GM19099 (cell line): ENCODE results near the gene CDH4.

ENCODE experiments used
- POLR2A ChIP-seq: IDR thresholded peaks from 3 replicates; pipeline ENCODE4 v1.6.1; 2011; ENCODE audit warnings: low read depth; ENCODE audit not compliant: insufficient read length; ENCODE audit errors: extremely low read depth

Gene CDH4

DNA sequence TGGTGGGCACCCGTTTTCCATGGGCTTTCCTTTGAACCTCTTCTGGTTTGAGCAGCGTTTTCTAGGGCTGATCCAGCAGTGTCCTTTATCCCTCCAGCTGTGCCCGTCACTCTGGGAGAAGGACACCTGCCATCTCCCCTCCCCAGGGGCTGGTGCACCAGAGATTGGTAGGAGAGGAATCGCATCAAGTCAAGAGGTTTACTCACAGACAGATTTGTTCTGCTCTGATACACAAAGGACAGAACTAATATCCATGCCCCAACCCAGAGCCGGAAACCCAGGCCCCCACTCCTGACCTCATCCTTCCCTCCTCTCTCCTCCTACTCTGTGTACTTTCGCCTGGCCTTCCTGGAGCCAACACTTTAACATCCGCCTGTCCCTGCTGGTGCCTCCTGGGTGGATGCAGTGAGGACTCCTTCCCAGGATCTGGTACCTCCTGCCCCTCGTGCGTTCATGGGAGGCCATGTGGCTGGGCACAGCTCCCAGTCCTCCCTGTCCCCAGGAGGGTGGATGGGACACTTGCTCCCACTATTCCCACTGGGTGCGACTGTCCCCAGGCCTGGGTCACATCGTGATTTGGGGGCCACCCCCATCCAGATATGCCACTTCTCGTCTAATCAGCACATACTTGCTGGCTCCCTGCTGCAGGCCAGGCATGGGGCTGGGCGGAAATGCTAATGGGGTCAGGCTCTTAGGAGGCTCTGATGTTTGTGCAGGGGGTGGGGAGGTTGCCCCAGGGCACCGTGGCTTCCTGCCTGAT, 286.3 kb downstream of the CDH4 start:
- TF ChIP-seq POLR2A: no peak

- no peak for TF ChIP-seq POLR2A
Measured at GRCh38 chr20:61538943-61539265, 286.8 kb downstream of the CDH4 start.

DNA sequence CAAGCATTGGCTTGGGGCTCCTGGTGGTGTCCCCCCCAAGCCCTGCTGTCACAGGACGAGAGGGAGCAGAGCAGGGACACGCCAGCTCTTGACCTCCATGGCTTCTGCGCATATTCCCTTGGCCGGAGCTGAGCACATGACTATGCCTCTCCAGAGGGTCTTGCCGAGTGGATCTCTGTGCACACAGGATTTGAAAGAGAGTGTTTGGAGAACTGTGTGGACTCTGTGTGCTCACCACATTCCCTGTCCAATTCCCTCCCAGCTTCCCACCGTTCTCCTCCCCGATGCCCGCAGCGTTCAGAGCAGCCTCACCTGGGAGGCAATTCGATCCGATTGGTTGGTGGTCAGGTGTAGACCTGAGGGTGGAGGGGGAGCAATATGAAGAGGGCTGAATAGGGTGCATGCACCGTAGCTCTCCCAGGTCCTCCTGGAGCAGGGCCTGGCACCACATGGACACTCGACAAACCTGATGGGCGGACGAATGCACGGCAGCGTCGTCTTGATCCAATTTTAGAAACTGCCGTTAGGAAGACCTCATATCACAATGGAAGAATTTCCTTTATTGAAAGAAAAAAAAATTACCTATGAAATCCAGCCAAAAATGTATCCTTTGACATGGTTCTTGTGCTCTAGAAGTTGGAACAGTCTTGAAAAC, 287.8 kb downstream of the CDH4 start:
- TF ChIP-seq POLR2A: no peak

DNA sequence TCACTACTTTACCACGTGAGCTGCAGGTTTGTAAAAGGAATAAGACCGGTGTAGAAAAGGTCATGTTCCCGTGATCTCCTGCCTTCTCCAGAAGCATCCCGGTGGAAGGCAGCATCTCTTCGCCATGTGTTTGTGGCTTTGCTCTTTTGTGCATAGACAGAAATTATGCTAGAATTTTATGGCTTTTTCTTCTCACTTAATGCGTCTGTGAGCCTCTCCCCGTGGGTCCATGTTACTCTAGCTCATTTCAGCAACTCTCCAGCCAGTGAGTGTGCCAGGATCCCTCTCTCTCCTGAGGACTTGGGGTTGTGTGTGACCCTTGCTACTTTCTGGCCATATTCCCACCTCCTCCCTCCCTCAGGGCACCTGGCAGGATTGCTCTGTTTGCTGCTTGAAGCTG, 289.5 kb downstream of the CDH4 start:
- TF ChIP-seq POLR2A: no peak

DNA sequence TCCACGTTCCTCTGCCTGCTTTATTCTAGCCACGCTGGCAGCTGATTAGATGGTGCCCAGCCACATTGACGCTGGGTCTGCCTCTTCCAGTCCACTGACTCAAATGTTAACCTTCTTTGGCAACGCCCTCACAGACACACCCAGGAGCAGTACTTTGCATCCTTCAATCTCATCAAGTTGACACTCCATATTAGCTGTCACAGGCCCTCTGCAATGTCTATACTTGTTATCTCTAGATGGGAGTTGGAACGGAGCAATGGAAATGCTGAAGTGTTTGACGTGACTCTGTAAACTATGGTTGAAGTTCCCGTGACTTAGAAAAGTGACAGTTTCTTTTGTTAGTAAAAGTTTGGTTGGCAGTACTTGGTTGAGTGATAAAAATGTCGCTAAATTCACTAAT, 291.0 kb downstream of the CDH4 start:
- no peak for TF ChIP-seq POLR2A

DNA sequence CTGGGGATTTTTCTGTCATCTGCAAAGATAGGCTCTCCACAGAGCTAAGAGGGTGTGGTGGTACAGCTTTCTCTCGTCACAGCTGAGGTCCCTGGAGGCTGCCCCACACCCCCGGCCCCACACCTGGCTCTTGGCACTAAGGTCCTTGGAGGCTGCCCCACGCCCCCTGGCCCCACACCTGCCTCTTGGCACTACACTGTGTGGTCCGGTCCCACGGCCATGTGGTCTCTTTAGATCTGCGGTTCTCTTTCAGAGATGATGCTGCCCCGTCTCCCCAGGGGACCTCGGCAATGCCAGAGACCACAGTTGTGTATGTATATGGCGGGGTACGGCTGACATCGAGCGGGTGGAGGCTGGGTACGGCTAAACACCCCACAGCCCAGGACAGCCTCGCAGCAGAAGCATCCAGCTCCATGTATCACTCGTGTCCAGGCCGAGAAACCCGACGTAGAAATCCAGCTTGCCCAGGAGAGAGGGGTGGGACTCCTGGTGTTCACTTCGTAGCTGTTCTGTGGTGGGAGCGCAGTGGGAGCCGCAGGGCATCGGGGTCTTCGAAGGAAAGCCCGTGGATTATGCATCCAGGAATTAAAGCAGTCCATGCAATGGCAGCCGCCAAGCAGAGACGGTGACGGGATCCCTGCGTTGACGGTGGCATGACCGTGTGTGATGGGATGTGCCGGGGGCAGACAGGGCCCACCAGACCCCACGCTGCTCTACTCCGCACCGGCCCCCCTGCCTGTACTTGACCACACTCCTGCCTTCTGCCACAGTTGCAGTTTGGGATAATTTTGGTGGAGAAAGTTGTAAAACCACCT, 292.1 kb downstream of the CDH4 start:
- TF ChIP-seq POLR2A: no peak

DNA sequence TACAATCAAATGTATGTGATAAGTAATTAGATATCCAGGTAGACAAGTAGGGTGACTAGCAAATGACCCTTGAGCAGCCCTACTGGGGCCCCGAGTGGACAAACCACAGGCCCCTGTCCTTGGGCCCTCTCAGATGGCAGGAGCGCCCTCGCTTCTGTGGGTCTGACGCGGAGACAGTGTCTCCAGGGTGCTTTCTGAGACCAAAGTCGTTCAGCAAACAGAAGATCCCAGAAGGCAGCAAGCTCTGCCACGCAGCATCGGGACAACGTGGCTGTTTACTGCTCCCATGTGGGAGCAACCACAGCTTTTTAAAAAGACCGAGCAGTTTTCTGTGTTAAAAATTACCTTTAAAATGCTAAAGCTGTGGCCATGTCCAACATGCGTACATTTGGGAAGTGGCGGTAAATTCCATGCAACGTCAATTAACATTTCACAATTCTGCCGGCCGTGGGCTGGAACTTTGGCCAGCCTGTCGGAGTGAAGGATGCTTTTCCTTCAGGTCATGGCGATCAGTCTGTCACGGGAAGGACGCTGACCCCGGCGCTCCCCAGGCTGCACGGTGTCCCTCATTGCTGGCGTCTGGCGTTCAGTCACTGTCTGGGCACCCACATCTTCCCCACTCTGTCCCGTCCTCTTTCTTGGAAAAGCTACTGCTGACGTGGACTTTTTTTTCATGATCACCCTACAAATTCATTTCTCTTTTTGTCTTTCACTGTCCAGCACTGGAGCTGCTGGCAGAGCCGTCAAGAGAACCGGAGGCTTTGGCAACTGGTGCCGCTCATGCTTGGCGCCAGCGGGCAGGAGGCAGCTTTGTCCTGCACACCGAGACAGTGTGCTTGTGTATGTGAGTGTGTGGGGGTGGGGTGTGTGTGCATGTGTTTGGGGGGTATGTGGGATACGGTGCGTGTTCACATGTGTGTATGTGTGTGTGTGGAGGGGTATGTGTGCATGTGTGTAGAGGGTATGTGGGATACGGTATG, 293.1 kb downstream of the CDH4 start:
- no peak for TF ChIP-seq POLR2A

- no peak for TF ChIP-seq POLR2A
Measured at GRCh38 chr20:61546641-61547040, 294.6 kb downstream of the CDH4 start.

- TF ChIP-seq POLR2A: no peak
Measured at GRCh38 chr20:61548069-61548468, 296.0 kb downstream of the CDH4 start.

- TF ChIP-seq POLR2A: no peak
Measured at GRCh38 chr20:61549865-61550264, 297.8 kb downstream of the CDH4 start.

- TF ChIP-seq POLR2A: no peak
Measured at GRCh38 chr20:61551401-61551800, 299.3 kb downstream of the CDH4 start.

DNA sequence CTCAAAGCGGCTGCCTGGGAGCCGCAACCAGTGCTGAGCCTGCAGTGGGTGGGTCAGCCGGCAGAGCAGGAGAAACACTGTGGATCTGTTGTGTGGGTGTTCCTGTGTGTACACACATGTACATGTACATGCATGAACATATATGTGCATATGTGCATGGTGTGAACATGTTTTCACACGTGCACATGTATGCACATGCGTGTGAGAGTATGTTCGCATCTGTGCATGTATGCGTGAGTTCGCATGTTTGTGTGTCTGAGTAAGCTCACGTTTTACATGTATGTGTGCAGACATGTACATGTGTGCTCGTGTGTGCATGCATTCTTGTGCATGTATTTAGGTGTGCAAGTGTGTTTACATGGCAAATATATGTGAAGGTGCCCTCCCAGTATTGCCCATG, 302.6 kb downstream of the CDH4 start:
- no peak for TF ChIP-seq POLR2A

- TF ChIP-seq POLR2A: no peak
Measured at GRCh38 chr20:61555566-61555965, 303.5 kb downstream of the CDH4 start.

DNA sequence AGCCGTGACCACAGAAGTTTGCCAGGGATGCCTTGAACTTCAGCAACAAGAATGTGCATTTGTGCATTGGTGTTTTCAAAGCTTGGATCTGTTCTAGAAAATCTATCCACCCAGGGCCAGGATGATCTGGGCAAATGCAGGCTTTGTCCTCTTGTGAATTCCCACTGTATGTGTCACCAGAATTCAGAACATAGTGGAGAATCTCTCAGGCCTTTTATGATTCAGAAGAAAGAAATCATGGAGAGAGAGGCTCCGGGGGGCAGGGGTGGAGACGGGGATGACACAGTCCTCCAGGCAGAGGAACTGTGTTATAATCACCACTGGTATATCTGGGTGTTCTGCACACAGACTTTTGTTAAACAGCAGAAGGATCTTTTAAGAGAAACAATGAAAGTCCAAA, 304.1 kb downstream of the CDH4 start:
- TF ChIP-seq POLR2A: no peak

DNA sequence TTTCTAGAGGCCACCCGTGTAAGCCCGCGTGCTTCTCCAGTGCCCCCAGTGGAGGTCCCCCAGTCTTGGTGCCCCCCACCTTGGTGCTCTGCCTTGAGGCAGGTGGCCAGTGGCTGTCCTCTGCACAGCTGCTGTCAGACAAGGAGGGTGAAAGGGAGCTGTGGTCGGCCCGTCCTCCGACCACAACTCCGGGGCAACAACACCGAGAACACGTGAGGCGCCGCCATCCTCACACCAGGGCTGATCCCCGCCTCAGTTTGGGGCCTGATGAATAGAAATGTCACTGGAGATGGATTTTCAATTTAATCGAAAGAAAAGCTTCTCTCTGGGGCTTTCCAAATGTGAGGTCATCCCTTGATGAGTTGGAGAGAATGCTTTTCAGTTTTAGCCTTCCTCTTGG, 304.6 kb downstream of the CDH4 start:
- no peak for TF ChIP-seq POLR2A
